Epithelial cell of proximal tubule (primary cell): Measurements from ENCODE around the gene SPOP. TPM values are rescaled to one million over a fixed set of nuclear protein-coding genes. Genes with fewer than 3 reads are reported as not detected.

Experiments used
- DNase-seq: peaks from one replicate; pipeline ENCODE4 v3.0.0-alpha.2; 2011; ENCODE audit warnings: low read depth
- H3K4me3 ChIP-seq: 2 replicates; pipeline ENCODE4 v1.5.1; 2011; ENCODE audit warnings: low read depth, mild to moderate bottlenecking, low read length
- total RNA-seq: library from RNA; depleted of rRNA; stranded (reverse); fragments of >200 nt; gene quantifications from 2 replicates; pipeline ENCODE4 v1.2.3, GENCODE V29; 2015
- TF ChIP-seq, protein P1 (sequence below): conservative IDR thresholded peaks from 2 replicates; pipeline ENCODE4 v1.5.1; 2012; ENCODE audit warnings: low read depth, mild to moderate bottlenecking, low read length

SPOP gene
- total RNA-seq, 1 donor from 2014 or later = 26.2 TPM

DNA sequence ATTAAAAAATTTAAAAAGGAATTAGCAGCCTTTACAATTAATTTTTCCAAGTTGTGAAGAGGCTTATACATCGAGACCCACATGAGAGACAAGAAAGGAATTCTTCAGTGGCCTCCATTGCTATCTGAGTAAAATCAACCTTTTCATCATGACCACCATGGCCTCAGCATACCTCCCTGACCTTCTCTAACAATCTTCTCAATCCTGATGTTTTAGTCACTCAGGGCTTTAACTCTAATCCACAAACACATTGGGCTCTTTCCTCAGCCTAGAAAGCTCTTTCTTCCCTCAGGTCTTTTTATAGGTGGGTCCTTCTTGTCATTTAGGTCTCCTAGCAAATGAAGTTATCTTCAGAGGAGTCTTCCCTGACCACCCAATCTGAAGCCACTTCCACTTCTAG, 46.4 kb downstream of the SPOP start:
- no peak for DNase-seq
- TF ChIP-seq, protein P1, sequence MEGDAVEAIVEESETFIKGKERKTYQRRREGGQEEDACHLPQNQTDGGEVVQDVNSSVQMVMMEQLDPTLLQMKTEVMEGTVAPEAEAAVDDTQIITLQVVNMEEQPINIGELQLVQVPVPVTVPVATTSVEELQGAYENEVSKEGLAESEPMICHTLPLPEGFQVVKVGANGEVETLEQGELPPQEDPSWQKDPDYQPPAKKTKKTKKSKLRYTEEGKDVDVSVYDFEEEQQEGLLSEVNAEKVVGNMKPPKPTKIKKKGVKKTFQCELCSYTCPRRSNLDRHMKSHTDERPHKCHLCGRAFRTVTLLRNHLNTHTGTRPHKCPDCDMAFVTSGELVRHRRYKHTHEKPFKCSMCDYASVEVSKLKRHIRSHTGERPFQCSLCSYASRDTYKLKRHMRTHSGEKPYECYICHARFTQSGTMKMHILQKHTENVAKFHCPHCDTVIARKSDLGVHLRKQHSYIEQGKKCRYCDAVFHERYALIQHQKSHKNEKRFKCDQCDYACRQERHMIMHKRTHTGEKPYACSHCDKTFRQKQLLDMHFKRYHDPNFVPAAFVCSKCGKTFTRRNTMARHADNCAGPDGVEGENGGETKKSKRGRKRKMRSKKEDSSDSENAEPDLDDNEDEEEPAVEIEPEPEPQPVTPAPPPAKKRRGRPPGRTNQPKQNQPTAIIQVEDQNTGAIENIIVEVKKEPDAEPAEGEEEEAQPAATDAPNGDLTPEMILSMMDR = no peak
- no peak overlapping the region for H3K4me3 ChIP-seq

DNA sequence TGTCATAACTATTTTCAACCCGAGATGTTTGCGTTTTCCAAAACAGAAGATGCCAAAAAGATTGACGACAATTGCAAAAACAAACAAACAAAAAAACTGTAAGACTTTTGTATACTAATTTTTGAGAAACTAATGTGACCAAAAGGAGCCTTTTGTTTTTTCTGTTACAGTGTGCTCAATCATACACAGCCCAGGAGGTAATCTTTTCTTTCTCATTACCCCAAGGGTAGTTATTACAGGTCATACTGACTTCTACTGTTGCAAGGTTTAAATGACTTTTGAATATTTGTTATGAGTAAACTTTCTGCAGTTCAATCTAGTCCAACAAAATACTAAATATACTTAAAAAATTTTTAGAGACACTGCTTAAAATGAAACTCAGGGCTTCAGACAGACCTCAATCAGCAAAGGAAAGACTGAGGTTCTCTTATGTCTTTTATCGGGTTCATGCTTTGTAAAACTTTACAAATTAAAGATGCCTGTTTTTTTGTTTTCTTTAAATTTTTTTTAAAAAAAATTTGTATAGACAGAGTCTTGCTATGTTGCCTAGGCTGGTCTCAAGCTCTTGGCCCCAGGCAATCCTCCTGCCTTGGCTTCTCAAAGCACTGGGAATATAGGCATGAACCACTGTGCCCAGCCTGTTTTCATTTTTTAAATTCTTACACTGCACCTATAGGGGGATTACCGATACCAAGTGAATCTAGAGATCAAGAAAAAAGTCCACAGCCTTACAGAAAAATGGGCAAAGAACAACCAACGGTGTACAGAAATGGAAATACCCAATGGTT, 47.6 kb downstream of the SPOP start:
- H3K4me3 ChIP-seq = no peak overlapping the region
- DNase-seq = no peak
- TF ChIP-seq, protein P1 = no peak

DNA sequence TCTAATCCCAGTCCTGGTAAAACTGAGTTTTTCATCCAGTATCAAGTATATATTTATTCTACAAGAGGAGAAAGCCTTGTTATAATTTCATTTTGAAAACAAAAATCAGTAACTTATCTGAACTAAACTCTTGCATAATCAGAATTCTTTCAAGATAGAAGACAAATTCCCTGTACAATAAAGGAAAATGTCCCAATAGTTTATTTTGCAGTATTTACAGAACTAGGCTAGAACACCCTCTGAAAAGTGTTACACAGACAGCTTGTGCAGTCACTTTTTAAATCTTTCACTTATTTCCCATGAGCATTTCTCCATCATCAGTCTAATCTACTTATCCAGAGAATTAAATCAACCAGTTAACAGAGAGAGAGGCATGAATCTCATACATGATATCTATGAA, 48.5 kb downstream of the SPOP start:
- TF ChIP-seq, protein P1 = no peak
- H3K4me3 ChIP-seq = no peak overlapping the region
- DNase-seq = no peak

DNA sequence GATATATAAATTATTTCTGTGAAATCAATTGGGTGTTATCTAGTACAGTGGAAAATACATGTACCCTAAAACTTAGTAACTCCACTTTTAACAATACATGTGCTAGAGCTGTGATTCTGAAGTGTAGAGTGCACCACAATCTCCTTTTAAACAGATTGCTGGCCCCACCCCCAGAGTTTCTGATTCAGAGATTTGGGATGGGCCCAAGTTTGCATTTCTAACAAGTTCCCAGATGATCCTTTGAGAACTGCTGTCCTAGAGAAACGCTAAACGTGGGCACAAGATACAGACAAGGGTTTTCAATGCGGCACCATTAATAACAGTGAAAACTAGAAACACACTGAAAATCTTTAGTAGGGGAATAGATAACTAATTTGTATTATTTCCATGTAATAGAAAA, 53.0 kb downstream of the SPOP start:
- no peak for DNase-seq
- no peak overlapping the region for H3K4me3 ChIP-seq
- TF ChIP-seq, protein P1 = no peak

DNA sequence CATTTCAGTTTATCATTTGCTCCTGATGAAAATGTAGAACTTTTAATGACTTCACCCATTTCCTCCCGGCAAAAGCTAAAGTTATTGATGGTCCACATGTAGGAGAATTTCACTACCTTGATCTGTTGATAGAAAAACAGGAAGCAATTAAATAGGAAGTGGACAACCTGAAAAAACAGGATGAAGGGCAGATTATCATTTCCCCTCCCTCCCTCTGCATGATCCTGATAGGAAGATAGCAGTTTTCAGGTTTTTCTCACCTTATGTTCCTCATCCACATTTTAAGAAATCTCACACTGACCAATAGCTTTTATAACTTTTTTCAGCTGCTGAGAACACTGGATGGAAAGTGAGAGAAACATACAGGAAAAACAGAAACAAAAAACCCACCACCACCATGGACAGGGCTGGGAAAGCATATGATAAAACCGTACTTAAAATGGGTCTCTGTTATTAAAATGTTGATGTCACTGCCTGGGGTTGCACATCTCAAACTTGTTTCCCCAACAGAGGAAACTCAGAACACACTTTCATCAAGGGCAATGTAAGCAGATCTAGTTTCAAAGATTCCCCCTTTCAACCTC, 55.9 kb downstream of the SPOP start:
- TF ChIP-seq, protein P1 = no peak
- no peak overlapping the region for H3K4me3 ChIP-seq
- no peak for DNase-seq

DNA sequence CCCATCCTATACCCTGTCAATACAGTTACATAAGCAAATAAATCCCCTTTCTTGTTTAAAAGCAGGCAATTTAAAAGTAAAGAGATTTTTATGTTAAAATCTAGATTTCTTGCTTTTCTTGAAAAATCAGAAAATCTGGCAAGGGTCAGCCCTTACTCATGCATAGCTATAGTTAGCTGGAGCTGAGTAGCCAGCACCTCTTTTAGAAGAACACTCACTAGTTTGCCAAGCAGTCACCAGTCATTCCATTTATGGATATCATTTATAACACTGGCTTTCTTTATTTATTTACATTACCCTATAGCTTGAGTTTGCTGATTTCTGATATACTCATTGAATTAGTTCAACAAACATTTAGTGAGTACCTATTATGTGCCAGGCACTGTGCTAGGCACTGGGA, 56.5 kb downstream of the SPOP start:
- TF ChIP-seq, protein P1 = no peak
- H3K4me3 ChIP-seq = no peak overlapping the region
- no peak for DNase-seq
